ENCODE measurements around the gene LY6G5C. TPM values are rescaled to one million over a fixed set of nuclear protein-coding genes. Genes with fewer than 3 reads are reported as not detected.

LY6G5C gene
- total RNA-seq, 2 donors from 2014 or later: not detected

DNA sequence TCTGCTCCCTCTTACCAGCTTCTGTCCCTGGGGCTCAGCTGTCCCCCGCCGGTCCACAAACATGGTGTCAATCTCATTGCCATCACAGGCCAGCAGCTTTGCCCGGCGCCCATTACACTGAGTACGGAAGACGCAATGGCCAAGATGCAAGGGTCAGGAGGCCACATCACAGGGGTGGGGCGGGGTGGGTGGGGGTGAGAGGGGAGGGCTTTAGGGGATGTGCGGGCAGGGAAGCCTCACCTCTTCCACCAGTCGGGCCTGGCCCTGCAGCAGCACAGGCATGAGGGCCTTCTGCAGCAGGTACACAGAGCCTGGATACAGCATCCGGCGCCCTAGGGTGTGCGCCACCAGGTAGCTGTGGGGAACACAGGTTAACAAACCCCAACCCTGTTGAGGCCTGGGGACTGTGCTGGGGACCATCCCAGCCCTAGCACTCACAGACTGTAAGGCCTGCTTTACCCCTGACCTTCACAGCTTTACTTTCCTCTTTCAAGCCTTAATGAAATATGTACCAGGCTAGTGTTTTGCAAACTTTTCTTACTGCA, 10.8 kb upstream of the LY6G5C start:
- Histone ChIP-seq H3K36me3 (peaks cover 74% of the 10 kb centered on the region), H3K27ac (no peak overlapping the region), H3K4me1 (ENCODE audit: control insufficient read depth in 1 of 2, low read depth in 2 of 2) (no peaks in the 10 kb centered on the region), H3K27me3 (replicated peaks; ENCODE audit: insufficient read depth) (no peaks in the 10 kb centered on the region), H3K4me3 (no peak overlapping the region), H3K9me3 (no peaks in the 10 kb centered on the region)
- DNase-seq (ENCODE audit: low spot score): no peak
- TF ChIP-seq CTCF (IDR thresholded peaks at IDR 0.05): no peak
- ATAC-seq (ENCODE audit: insufficient number of reproducible peaks, low FRiP score, low read depth): no peak

DNA sequence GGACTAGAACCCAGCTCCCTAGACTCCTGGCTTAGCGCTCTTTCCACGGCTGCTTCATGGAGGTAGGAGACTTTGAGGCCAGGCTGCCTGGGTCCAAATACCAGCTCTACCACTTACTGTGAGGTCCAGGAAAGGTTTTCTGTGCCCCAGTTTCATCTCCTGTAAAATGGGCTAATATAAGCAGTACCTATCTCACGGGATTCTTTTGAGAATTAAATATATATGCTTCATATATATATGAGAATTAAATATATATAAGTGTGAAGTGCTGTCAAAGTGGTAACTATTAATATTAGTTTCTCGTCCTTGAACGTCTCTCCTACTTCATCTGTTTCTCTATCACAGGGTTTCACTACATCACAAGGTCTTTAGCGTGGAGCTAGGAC, 10.2 kb upstream of the LY6G5C start:
- Histone ChIP-seq H3K9me3 (no peaks in the 10 kb centered on the region), H3K36me3 (peaks cover 71% of the 10 kb centered on the region), H3K4me3 (no peak overlapping the region), H3K4me1 (ENCODE audit: control insufficient read depth in 1 of 2, low read depth in 2 of 2) (no peaks in the 10 kb centered on the region), H3K27me3 (replicated peaks; ENCODE audit: insufficient read depth) (no peaks in the 10 kb centered on the region), H3K27ac (no peak overlapping the region)
- DNase-seq (ENCODE audit: low spot score) (no peak), ATAC-seq (ENCODE audit: insufficient number of reproducible peaks, low FRiP score, low read depth) (no peak)
- TF ChIP-seq CTCF (IDR thresholded peaks at IDR 0.05): no peak

GRCh38 chr6:31690231-31691077, 9.6 kb upstream of the LY6G5C start:
- H3K27me3 ChIP-seq (replicated peaks; ENCODE audit: insufficient read depth): no peaks in the 10 kb centered on the region
- no peaks in the 10 kb centered on the region for H3K9me3 ChIP-seq
- ATAC-seq (ENCODE audit: insufficient number of reproducible peaks, low FRiP score, low read depth): no peak
- no peak for DNase-seq (ENCODE audit: low spot score)
- H3K4me1 ChIP-seq (ENCODE audit: control insufficient read depth in 1 of 2, low read depth in 2 of 2): no peaks in the 10 kb centered on the region
- H3K27ac ChIP-seq: no peak overlapping the region
- peaks cover 67% of the 10 kb centered on the region for H3K36me3 ChIP-seq
- H3K4me3 ChIP-seq: no peak overlapping the region
- TF ChIP-seq CTCF (IDR thresholded peaks at IDR 0.05): no peak

GRCh38 chr6:31689249-31690110, 8.6 kb upstream of the LY6G5C start:
- no peak for DNase-seq (ENCODE audit: low spot score)
- no peak overlapping the region for H3K27ac ChIP-seq
- no peak for TF ChIP-seq CTCF (IDR thresholded peaks at IDR 0.05)
- no peaks in the 10 kb centered on the region for H3K4me1 ChIP-seq (ENCODE audit: control insufficient read depth in 1 of 2, low read depth in 2 of 2)
- no peak overlapping the region for H3K4me3 ChIP-seq
- H3K9me3 ChIP-seq: no peaks in the 10 kb centered on the region
- no peaks in the 10 kb centered on the region for H3K27me3 ChIP-seq (replicated peaks; ENCODE audit: insufficient read depth)
- ATAC-seq (ENCODE audit: insufficient number of reproducible peaks, low FRiP score, low read depth): no peak
- peaks cover 57% of the 10 kb centered on the region for H3K36me3 ChIP-seq

All from thoracic aorta (tissue), 2 donors.